ENCODE measurements around the gene PTP4A1. TPM values are rescaled to one million over a fixed set of nuclear protein-coding genes. Genes with fewer than 3 reads are reported as not detected.

Gene PTP4A1
- total RNA-seq, 4 donors from 2014 or later, result 24.9 to 47.9 (median 32.5) TPM

DNA sequence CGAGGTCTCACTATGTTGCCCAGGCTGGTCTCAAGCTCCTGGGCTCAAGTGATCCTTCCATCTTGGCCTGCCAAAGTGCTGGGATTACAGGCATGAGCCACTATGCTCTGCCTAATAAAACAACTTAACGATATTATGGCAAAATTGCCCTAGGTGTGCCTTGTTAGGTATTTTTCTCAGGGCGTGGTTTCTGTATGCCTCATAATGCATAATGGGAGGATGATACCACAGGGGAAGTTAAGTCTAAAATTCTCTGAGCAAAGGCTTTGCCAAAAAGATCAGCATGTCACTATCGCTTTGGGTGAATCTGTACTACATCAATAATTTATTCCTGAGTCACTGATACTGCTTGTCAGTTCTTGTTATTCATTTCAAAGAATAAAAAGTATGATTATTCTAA, 15.9 kb upstream of the PTP4A1 start:
- no peak for TF ChIP-seq CTCF (IDR thresholded peaks at IDR 0.05; ENCODE audit: low read depth)

- no peak for TF ChIP-seq CTCF (IDR thresholded peaks at IDR 0.05; ENCODE audit: low read depth)
These were observed 14.0 kb upstream of the PTP4A1 start for GRCh38 chr6:63558278-63558677.

DNA sequence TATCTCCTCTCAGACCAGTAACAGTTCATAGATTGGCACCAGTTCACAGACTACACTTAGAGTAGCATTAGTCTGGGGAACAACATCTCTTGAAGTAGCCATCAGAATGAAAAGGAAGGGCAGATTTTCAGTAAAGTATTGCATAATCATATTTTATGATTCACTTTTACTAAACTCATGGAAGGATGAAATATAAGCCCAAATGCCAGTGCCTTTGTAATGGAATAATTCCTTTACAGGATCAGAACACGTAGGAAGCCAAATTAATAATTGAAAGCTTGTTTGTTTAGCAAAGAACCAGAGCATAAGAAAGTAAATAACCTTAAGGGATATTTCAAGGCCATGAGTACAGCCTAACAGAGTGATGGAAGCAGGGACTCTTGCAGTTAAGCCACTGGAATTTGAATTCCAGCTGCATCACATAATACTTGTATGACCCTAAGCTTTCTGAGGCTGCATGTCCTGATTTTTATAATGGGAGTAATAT, 11.4 kb upstream of the PTP4A1 start:
- TF ChIP-seq CTCF (IDR thresholded peaks at IDR 0.05; ENCODE audit: low read depth), result no peak

DNA sequence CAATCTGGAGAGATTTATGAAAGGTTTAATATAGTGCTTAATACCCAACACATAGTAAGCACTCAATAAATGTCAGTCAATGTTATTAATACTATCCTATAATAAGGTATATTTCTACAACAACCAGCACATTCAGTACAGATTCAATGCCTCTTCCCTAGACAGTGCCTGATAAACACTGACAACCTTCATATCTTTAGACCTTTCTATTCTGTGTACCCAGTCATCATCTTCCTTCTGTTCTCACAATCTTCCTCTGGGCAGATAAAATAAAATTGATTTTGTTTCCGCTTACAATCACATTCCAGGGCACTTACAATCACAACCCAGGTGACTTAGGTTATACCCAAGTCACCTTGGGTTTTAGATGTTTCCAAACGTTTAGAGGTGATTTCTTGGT, 11.0 kb upstream of the PTP4A1 start:
- TF ChIP-seq CTCF (IDR thresholded peaks at IDR 0.05; ENCODE audit: low read depth), result no peak

- TF ChIP-seq CTCF (IDR thresholded peaks at IDR 0.05; ENCODE audit: low read depth), result no peak
These were observed 9.0 kb upstream of the PTP4A1 start for GRCh38 chr6:63563235-63563634.

- TF ChIP-seq CTCF (IDR thresholded peaks at IDR 0.05; ENCODE audit: low read depth), result no peak
These were observed 7.1 kb upstream of the PTP4A1 start for GRCh38 chr6:63565058-63565726.

DNA sequence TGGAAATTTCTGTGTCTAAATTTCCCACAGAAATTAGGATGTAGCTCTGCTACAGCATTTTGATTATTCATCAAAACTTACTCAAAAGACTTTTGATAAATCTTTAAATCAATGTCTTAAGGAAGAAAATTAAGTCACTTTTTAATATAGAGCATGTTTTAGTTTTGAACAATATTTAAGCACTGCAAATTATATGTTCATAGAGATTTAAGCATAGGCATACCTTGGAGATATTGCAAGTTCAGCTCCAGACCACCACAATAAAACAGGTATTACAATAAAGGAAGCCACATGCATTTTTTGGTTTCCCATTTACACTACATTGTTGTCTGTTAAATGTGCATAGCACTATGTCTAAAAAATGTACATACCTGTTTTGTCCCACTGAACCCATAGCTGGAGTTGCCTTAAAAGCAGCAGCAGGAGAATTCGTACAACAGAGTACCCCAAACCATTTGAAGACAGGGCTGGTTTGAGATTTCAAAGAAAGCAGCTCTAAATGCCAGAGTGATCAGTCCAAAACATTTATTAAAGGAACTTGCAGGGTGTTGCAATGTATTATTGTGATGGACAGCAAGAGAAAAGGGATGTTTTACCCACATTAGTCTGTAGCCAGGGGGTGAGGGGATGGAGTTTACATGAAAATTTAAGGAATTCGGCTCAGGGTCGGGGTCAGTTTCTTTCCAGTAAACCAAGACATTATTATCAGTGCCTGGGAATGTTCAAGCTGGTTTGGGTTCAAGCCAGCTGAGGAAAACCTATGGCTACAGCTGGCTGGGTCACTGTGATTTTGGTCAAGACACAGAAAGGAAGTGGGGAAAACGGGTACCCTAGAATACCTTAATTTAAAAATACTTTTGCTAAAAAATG, 6.3 kb upstream of the PTP4A1 start:
- TF ChIP-seq CTCF (IDR thresholded peaks at IDR 0.05; ENCODE audit: low read depth), result no peak

Data from subcutaneous adipose tissue (tissue), 4 donors.